K562 (cell line): Measurements from ENCODE around the gene IL18RAP. TPM values are rescaled to one million over a fixed set of nuclear protein-coding genes. Genes with fewer than 3 reads are reported as not detected.
A peak's percentile ranks its signal among the peaks of the same experiment; 100 is the strongest.

Experiments used
- CBX8 ChIP-seq: fragments of 200-600 bp; sonication (generic); IDR thresholded peaks from 2 replicates; pipeline ENCODE4 v1.6.1; 2012; ENCODE audit warnings: borderline replicate concordance, mixed run types, low read depth, mild to moderate bottlenecking, moderate library complexity, mixed read lengths, low read length, control low read depth, inconsistent platforms; ENCODE audit not compliant: poor library complexity, severe bottlenecking; ENCODE audit errors: extremely low read depth
- E2F4 ChIP-seq: sonication (generic); formaldehyde crosslinking; IDR thresholded peaks from 2 replicates; pipeline ENCODE4 v1.8.0; 2022; ENCODE audit warnings: mild to moderate bottlenecking, low read depth, missing genetic modification reagents
- EHMT2 ChIP-seq: fragments of 450-650 bp; IDR thresholded peaks from 2 replicates; pipeline ENCODE4 v1.6.1; 2018; ENCODE audit warnings: antibody characterized with exemption
- HDAC6 ChIP-seq: IDR thresholded peaks from 2 replicates; pipeline ENCODE4 v1.6.1; 2012; ENCODE audit warnings: low read depth, mild to moderate bottlenecking, control low read depth, inconsistent platforms, low read length, moderate library complexity
- HMGXB4 ChIP-seq: sonication (generic); formaldehyde crosslinking; IDR thresholded peaks from 2 replicates; pipeline ENCODE4 v1.8.1; 2023; ENCODE audit warnings: mild to moderate bottlenecking, missing genetic modification reagents
- HNRNPK ChIP-seq: fragments of 200-400 bp; formaldehyde crosslinking; IDR thresholded peaks from one replicate; pipeline ENCODE4 v1.6.1; 2018; ENCODE audit warnings: mild to moderate bottlenecking, low read depth, low read length; ENCODE audit not compliant: poor library complexity, severe bottlenecking
- MED1 ChIP-seq: sonication (generic); formaldehyde crosslinking; IDR thresholded peaks from 2 replicates; pipeline ENCODE4 v1.8.1; 2023; ENCODE audit warnings: missing genetic modification reagents, borderline replicate concordance
- NONO ChIP-seq, 2 experiments: fragments of 200-400 bp in 1 of 2; fragments of 450-650 bp in 1 of 2; formaldehyde crosslinking in 1 of 2; IDR thresholded peaks; 2 replicates each; pipeline ENCODE4 v1.6.1; 2017; ENCODE audit warnings: low read depth in 2 of 2, mild to moderate bottlenecking in 2 of 2, moderate library complexity in 2 of 2, low read length in 1 of 2
- POLR2G ChIP-seq: fragments of 200-400 bp; formaldehyde crosslinking; IDR thresholded peaks from 2 replicates; pipeline ENCODE4 v1.6.1; 2017; ENCODE audit warnings: low read depth, mild to moderate bottlenecking, antibody characterized with exemption, low read length, moderate library complexity
- SAP30 ChIP-seq: fragments of 200-600 bp; sonication (generic); IDR thresholded peaks from 2 replicates; pipeline ENCODE4 v1.6.1; 2012; ENCODE audit warnings: borderline replicate concordance, low read depth, mild to moderate bottlenecking, moderate library complexity, low read length, control low read depth, inconsistent platforms; ENCODE audit not compliant: insufficient read depth, poor library complexity, severe bottlenecking
- SIX5 ChIP-seq, 2 experiments: IDR thresholded peaks; 2 replicates each; pipeline ENCODE4 v1.6.1; 2011; ENCODE audit warnings: low read length in 2 of 2, borderline replicate concordance in 1 of 2, low read depth in 1 of 2, mild to moderate bottlenecking in 1 of 2, moderate library complexity in 1 of 2; ENCODE audit not compliant: insufficient read depth in 1 of 2
- SMARCA5 ChIP-seq: fragments of 450-650 bp; IDR thresholded peaks from 2 replicates; pipeline ENCODE4 v1.6.1; 2016
- UBTF ChIP-seq, 2 experiments: IDR thresholded peaks; 2 replicates each; pipeline ENCODE4 v1.6.1; 2012; ENCODE audit warnings: improper control_type of control experiment in 2 of 2, low read depth in 2 of 2, low read length in 2 of 2, borderline replicate concordance in 1 of 2
- ZNF175 ChIP-seq: fragments of 200-800 bp; sonication (Bioruptor generic); IDR thresholded peaks from 2 replicates; pipeline ENCODE4 v1.6.1; 2016; ENCODE audit warnings: low read depth, mild to moderate bottlenecking, missing genetic modification characterization, missing compliant biosample characterization
- ZNF277 ChIP-seq: fragments of 250-450 bp; sonication (Bioruptor Pico); IDR thresholded peaks from 2 replicates; pipeline ENCODE4 v1.8.0; 2022; ENCODE audit warnings: inconsistent platforms, mild to moderate bottlenecking, moderate library complexity, borderline replicate concordance
- ZNF639 ChIP-seq, 2 experiments: fragments of 200-800 bp in 1 of 2; sonication (Bioruptor generic) in 1 of 2; sonication (generic) in 1 of 2; formaldehyde crosslinking in 1 of 2; IDR thresholded peaks in 1 of 2; conservative IDR thresholded peaks in 1 of 2; 2 replicates each; pipeline versions ENCODE4 v1.5.0 to v1.6.1; 2016 to 2020; ENCODE audit warnings: missing compliant biosample characterization in 1 of 2, missing genetic modification characterization in 1 of 2, missing genetic modification reagents in 1 of 2
- ZNF76 ChIP-seq: fragments of 250-450 bp; sonication (Bioruptor Pico); IDR thresholded peaks from 2 replicates; pipeline ENCODE4 v1.4.0; 2020; ENCODE audit warnings: mild to moderate bottlenecking, moderate library complexity, borderline replicate concordance
- polyA plus RNA-seq, 8 experiments: library from polyadenylated mRNA; depleted of rRNA in 4 of 8; stranded (reverse) in 5 of 8; unstranded in 3 of 8; fragments of >200 nt; fragmentation: Nextera tagmentation in 2 of 8; fragmentation: Illumina TruSeq in 1 of 8; extraction: Ambion mirVana in 2 of 8; extraction: Trizol in 1 of 8; gene quantifications; 2 replicates each; pipeline versions ENCODE4 v1.2.1 to v1.2.3, GENCODE V29; 2011 to 2014; ENCODE audit warnings: inconsistent platforms in 1 of 8, missing spikeins in 1 of 8
- total RNA-seq, 7 experiments: library from RNA; depleted of rRNA in 6 of 7; stranded (reverse); fragments of >200 nt in 6 of 7; fragmentation: Illumina TruSeq in 2 of 7; extraction: Trizol in 2 of 7; gene quantifications; 2 replicates each; pipeline versions ENCODE4 v1.2.1 to v1.2.3, GENCODE V29; 2011 to 2021; ENCODE audit warnings: low replicate concordance in 1 of 7

Gene IL18RAP
- total and polyA plus RNA-seq, 9 of the 15 experiments (the other 6 are each of a cell fraction or from before 2014, with no cell fraction given) = 1.1 to 20.5 (median 5.8) TPM

GRCh38 chr2:102418421-102418961 is 4.5 kb upstream of the IL18RAP start (continued):
- TF ChIP-seq SIX5 (IDR thresholded peaks at IDR 0.05; ENCODE audit: borderline replicate concordance in 1 of 2, insufficient read depth in 1 of 2, low read depth in 1 of 2, low read length in 2 of 2) = no peak
- no peak for TF ChIP-seq HMGXB4 (CRISPR knock-in tag)
- TF ChIP-seq HNRNPK = no peak
- no peak for TF ChIP-seq ZNF76
- TF ChIP-seq SMARCA5 = no peak
- no peak for TF ChIP-seq ZNF277
- no peak for TF ChIP-seq HDAC6
- TF ChIP-seq CBX8 = no peak
- no peak for TF ChIP-seq MED1 (CRISPR knock-in tag)
- peak; percentile 63 for TF ChIP-seq EHMT2
- TF ChIP-seq ZNF639 (CRISPR knock-in tag; conservative IDR thresholded peaks at IDR 0.05 in 1 of 2, IDR thresholded peaks at IDR 0.05 in 1 of 2) = peak in 1 of 2 experiments; percentile 22; a peak in 2 of 4 replicates
- no peak for TF ChIP-seq NONO (IDR thresholded peaks at IDR 0.05; ENCODE audit: low read depth in 2 of 2, low read length in 1 of 2)
- no peak for TF ChIP-seq E2F4 (CRISPR knock-in tag)
- no peak for TF ChIP-seq SAP30
- TF ChIP-seq POLR2G = no peak
- TF ChIP-seq ZNF175 (CRISPR knock-in tag) = no peak
- TF ChIP-seq UBTF (IDR thresholded peaks at IDR 0.05; ENCODE audit: borderline replicate concordance in 1 of 2, low read depth in 2 of 2, low read length in 2 of 2) = no peak
